ENCODE results near the gene WDR35. TPM values are rescaled to one million over a fixed set of nuclear protein-coding genes. Genes with fewer than 3 reads are reported as not detected.

WDR35 gene
- polyA plus RNA-seq, 3 donors: 26.7 to 30.7 (median 30.6) TPM

GRCh38 chr2:20013126-20013849 is 23.4 kb upstream of the WDR35 start:
- DNase-seq (ENCODE audit: extremely low read depth in 1 of 11, low read depth in 9 of 11, low spot score in 4 of 11): no peak

- DNase-seq (ENCODE audit: extremely low read depth in 1 of 11, low read depth in 9 of 11, low spot score in 4 of 11): no peak
Observed at GRCh38 chr2:20012282-20013125, 22.6 kb upstream of the WDR35 start, which contains the start of gene MATN3. TSS of gene MATN3 (minus strand) at chr2:20012668. CDS start at chr2:20012631, 37 bp downstream.

DNA sequence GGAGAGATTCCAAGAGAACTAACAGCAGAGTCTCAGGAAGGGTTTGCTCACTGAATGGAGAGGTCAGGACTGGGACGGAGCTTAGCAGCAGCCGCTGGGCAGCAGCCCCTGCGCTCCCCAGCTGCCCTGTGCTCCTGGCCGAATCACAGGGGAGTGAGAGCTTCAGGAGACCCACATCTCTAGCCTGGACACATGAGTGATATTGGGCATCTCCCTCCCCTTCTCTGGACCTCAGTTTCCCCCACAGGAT is 22.1 kb upstream of the WDR35 start:
- DNase-seq (ENCODE audit: extremely low read depth in 1 of 11, low read depth in 9 of 11, low spot score in 4 of 11): no peak

GRCh38 chr2:20011276-20012031 is 21.5 kb upstream of the WDR35 start:
- no peak for DNase-seq (ENCODE audit: extremely low read depth in 1 of 11, low read depth in 9 of 11, low spot score in 4 of 11)

GRCh38 chr2:20008703-20009102 is 18.8 kb upstream of the WDR35 start:
- DNase-seq (ENCODE audit: extremely low read depth in 1 of 11, low read depth in 9 of 11, low spot score in 4 of 11): no peak

- no peak for DNase-seq (ENCODE audit: extremely low read depth in 1 of 11, low read depth in 9 of 11, low spot score in 4 of 11)
Observed at GRCh38 chr2:20005891-20006470, 16.1 kb upstream of the WDR35 start.

DNA sequence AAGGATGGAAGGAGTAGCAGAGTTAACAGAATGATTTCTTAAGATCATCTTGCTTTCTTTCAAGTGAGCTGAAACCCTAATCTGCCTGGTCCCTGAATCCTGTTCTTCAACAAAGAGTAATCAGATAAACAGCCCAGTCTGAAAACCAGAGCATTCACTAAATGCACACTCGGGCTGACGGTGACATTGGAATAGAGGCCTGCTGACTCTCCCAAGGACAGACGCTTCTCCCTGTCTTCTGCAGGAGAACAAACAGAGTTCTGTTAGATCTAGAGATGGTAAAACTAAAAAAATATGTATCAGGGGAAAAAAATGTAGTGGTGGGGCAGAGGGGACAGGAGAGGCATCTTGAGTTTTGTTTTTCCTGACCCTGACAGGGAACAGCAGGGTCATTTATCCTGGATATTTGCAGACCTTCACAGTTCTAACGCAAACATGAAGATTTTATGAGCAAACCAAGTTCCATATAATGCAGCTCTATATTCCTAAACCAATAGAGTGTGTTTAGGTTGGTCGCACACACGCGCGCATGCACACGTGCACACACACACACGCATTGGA is 15.2 kb upstream of the WDR35 start:
- DNase-seq (ENCODE audit: extremely low read depth in 1 of 11, low read depth in 9 of 11, low spot score in 4 of 11): no peak

- DNase-seq (ENCODE audit: extremely low read depth in 1 of 11, low read depth in 9 of 11, low spot score in 4 of 11): no peak
Observed at GRCh38 chr2:20001361-20001863, 11.5 kb upstream of the WDR35 start.

DNA sequence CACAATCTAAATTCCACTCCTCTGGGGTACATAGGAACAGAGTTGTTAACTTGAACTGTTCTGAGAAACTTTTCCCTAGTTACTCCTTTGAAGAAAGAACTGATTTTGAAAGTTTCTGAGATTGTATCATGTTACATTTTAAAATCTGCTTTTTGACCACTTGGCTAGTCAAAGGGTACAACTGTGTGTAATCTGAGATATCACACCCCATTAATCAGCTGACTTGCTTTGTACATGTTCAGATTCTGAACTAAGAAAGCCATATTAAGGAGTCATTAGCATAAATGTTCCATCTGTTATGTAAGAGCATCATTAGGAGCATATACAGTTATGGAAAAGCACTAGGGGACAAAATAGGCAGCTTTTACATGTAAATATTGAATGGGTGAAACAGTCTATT is 3.8 kb upstream of the WDR35 start:
- DNase-seq (ENCODE audit: extremely low read depth in 1 of 11, low read depth in 9 of 11, low spot score in 4 of 11): no peak

GRCh38 chr2:19991895-19992294 is 2.0 kb upstream of the WDR35 start:
- no peak for DNase-seq (ENCODE audit: extremely low read depth in 1 of 11, low read depth in 9 of 11, low spot score in 4 of 11)

GRCh38 chr2:19990416-19990728 is 467 bp upstream of the WDR35 start:
- no peak for DNase-seq (ENCODE audit: extremely low read depth in 1 of 11, low read depth in 9 of 11, low spot score in 4 of 11)

DNA sequence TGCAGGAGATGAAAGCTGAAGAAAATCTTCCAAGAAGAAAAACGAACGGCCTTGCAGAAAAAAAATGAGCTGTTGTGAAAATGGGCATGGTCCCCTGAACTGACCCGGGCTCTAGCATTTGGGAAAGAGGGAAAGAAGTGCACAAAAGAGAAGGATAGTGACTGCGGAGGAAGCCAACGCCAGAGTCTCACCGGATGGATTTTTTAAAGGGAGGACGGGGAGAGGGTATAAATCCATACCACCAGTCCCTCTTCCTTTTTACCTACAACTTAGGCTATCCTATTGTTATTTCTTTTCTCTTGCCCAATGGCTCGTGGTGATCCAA is 601 bp downstream of the WDR35 start:
- no peak for DNase-seq (ENCODE audit: extremely low read depth in 1 of 11, low read depth in 9 of 11, low spot score in 4 of 11)

DNA sequence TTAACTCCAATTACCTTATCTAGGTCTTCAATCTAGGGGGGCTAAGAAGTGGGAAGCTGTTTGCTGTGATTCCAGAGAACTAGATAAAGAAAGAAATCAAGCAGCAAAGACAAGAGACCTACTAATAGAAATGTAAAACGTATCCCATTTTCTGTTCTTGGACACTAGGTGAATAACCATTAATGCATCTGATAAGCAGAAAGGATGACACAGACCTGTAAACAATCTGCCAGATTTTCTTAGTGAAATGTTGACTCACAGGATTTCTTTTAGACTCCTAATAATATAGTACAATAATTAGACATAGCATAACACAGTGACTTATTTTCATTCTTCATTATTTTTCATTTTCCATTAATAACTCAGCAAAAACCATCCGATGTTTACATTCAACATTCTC is 1.3 kb downstream of the WDR35 start:
- no peak for DNase-seq (ENCODE audit: extremely low read depth in 1 of 11, low read depth in 9 of 11, low spot score in 4 of 11)

- no peak for DNase-seq (ENCODE audit: extremely low read depth in 1 of 11, low read depth in 9 of 11, low spot score in 4 of 11)
Observed at GRCh38 chr2:19987936-19988335, 2.0 kb downstream of the WDR35 start.

DNA sequence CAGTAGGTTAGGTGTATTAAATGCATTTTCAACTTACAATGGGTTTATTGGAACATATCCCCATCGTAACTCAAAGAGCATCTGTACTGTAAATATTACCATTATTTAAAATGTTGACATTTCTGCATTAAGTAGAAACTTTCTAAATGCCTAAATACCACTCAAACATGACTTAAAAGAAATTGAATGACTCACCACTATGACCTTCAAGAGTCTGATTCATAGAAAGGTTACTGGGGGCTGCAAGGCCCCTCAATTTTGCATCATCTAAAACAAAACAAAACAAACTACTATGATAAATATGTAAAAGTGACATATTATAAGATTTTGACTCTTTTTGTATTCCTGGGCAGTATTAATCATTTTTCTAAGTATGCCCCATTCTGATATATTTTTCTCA is 7.6 kb downstream of the WDR35 start:
- no peak for DNase-seq (ENCODE audit: extremely low read depth in 1 of 11, low read depth in 9 of 11, low spot score in 4 of 11)

- DNase-seq (ENCODE audit: extremely low read depth in 1 of 11, low read depth in 9 of 11, low spot score in 4 of 11): no peak
Observed at GRCh38 chr2:19979932-19980331, 10.0 kb downstream of the WDR35 start.

GRCh38 chr2:19973466-19973865 is 16.4 kb downstream of the WDR35 start:
- no peak for DNase-seq (ENCODE audit: extremely low read depth in 1 of 11, low read depth in 9 of 11, low spot score in 4 of 11)

DNA sequence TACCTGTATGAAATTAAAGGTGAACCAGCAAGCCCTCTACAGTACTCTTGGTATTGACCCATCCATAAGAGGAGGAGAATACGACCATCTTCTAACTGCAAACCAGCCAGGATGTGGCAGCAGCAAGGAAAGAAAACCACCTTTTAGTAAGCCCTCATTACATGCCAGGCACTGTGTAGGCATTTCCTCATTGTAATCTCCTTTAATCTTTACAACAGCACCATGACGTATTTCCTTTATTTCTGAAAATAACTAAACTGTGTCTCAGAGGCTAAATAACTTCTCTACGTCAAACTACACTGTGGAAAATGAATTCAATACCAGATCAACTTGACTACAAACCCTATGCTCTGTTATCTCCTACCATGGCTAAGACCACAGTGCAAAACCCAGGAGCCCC is 18.2 kb downstream of the WDR35 start:
- no peak for DNase-seq (ENCODE audit: extremely low read depth in 1 of 11, low read depth in 9 of 11, low spot score in 4 of 11)

DNA sequence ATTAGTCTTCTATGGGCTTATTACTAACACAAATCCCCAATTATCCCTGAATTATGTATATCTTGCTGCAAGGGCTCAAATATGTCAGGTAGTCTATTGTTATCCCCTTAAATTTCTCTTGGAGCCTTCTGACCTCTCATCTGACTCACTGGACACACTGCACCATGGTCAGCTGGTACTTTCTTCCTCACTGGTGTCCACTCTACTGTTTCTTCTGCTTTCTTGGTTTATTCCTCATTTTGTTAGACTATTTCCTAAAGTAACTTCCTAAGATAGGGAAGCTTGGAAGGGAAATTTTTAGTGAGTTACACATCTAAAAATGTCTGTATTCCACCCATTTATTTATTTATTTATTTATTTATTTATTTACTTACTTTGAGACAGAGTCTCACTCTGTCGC is 26.5 kb downstream of the WDR35 start:
- no peak for DNase-seq (ENCODE audit: extremely low read depth in 1 of 11, low read depth in 9 of 11, low spot score in 4 of 11)
